ENCODE measurements around the gene DENND1C. TPM values are rescaled to one million over a fixed set of nuclear protein-coding genes. Genes with fewer than 3 reads are reported as not detected.
"Not testable (repeated sequence)": the region's sequence is repeated elsewhere in the genome, so short reads cannot be mapped to it uniquely, and the experiment has no call there.

The DENND1C gene
- total RNA-seq, 4 donors from 2014 or later: 4.5 to 25.6 (median 8.2) TPM

GRCh38 chr19:6510618-6511017 is 29.0 kb upstream of the DENND1C start:
- no peak for TF ChIP-seq POLR2A (IDR thresholded peaks at IDR 0.05)
- TF ChIP-seq CTCF (IDR thresholded peaks at IDR 0.05): no peak
- Histone ChIP-seq H3K9me3 (no peaks in the 10 kb centered on the region), H3K27ac (no peak overlapping the region), H3K36me3 (no peaks in the 10 kb centered on the region), H3K27me3 (no peaks in the 10 kb centered on the region), H3K4me1 (no peaks in the 10 kb centered on the region), H3K4me3 (no peak overlapping the region)
- DNase-seq: no peak

- Histone ChIP-seq H3K4me3 (no peak overlapping the region), H3K36me3 (no peaks in the 10 kb centered on the region), H3K4me1 (no peaks in the 10 kb centered on the region), H3K27ac (no peak overlapping the region), H3K9me3 (no peaks in the 10 kb centered on the region), H3K27me3 (no peaks in the 10 kb centered on the region)
- TF ChIP-seq POLR2A (IDR thresholded peaks at IDR 0.05) (no peak), CTCF (IDR thresholded peaks at IDR 0.05) (no peak)
- DNase-seq: no peak
These were observed 27.8 kb upstream of the DENND1C start for GRCh38 chr19:6509118-6509971.

- not testable (repeated sequence) for DNase-seq, H3K27me3 ChIP-seq, H3K27ac ChIP-seq
These were observed 26.6 kb upstream of the DENND1C start for GRCh38 chr19:6508028-6508771.

GRCh38 chr19:6503407-6504201 is 22.0 kb upstream of the DENND1C start:
- no peak for DNase-seq
- H3K27ac ChIP-seq: no peak overlapping the region
- H3K4me3 ChIP-seq: no peak overlapping the region
- H3K4me1 ChIP-seq: peaks cover 0 to 13% (median 6%) of the 10 kb centered on the region in 4 donors
- no peaks in the 10 kb centered on the region for H3K36me3 ChIP-seq
- no peak for TF ChIP-seq CTCF (IDR thresholded peaks at IDR 0.05)
- H3K27me3 ChIP-seq: peaks cover 0 to 15% of the 10 kb centered on the region in 2 donors
- no peaks in the 10 kb centered on the region for H3K9me3 ChIP-seq

More at GRCh38 chr19:6508028-6508771, 26.6 kb upstream of the DENND1C start:
- not testable (repeated sequence) for H3K4me3 ChIP-seq, H3K4me1 ChIP-seq, H3K9me3 ChIP-seq, H3K36me3 ChIP-seq

GRCh38 chr19:6501740-6502648 is 20.4 kb upstream of the DENND1C start, which contains the start of gene TUBB4A:
TUBB4A (minus strand) TSS chr19:6502309; CDS start chr19:6502212, 97 bp downstream.
- Histone ChIP-seq H3K9me3 (no peaks in the 10 kb centered on the region), H3K27me3 (peaks cover 0 to 15% of the 10 kb centered on the region in 2 donors), H3K4me3 (peak within 1 kb of the TSS; percentile 39 to 52 (median 48)), H3K27ac (peak within 1 kb of the TSS in 2 of 4 donors; percentile 32 to 44), H3K4me1 (peaks cover 0 to 13% (median 6%) of the 10 kb centered on the region in 4 donors), H3K36me3 (no peaks in the 10 kb centered on the region)
- peak; percentile 46 to 67 (median 57) for DNase-seq
- TF ChIP-seq POLR2A (IDR thresholded peaks at IDR 0.05): no peak
- no peak for TF ChIP-seq CTCF (IDR thresholded peaks at IDR 0.05)
